Left ventricle myocardium superior (tissue), 1 donor: ENCODE measurements around the gene TXNDC11. TPM values are rescaled to one million over a fixed set of nuclear protein-coding genes. Genes with fewer than 3 reads are reported as not detected.
A peak's percentile ranks its signal among the peaks of the same experiment; 100 is the strongest.

Source experiments
- ATAC-seq: fragments of 200-7000 bp; cut with Tn5 transposase; one replicate; pipeline ENCODE4 v1.9.1; 2020; ENCODE audit warnings: mild to moderate bottlenecking, moderate library complexity
- DNase-seq: peaks from one replicate; pipeline ENCODE4 v3.0.0-alpha.2; 2020
- intact Hi-C: fragments of 100-400 bp; cut with micrococcal nuclease; formaldehyde crosslinking; loops from one replicate; pipeline ENCODE4 v1.11.0; 2022
- total RNA-seq: library from RNA; stranded (reverse); fragmentation: NEBNext Ultra II Directional; extraction: Animal tissue kit (Norgen Biotek cat#: 25700); gene quantifications from one replicate; pipeline ENCODE4 v1.2.1, GENCODE V29; 2021
- donor health status: DM: no; HTN: yes; CAD: no; lungs with severe emphysema.

TXNDC11 gene
- total RNA-seq, 1 donor from 2014 or later: 20.8 TPM

- intact Hi-C loops: no loop called here
- peak; percentile 32 for ATAC-seq
- DNase-seq: peak; percentile 68
Observed at GRCh38 chr16:11669380-11670146, 73.1 kb downstream of the TXNDC11 start.

- peak; percentile 10 for ATAC-seq
- intact Hi-C loops: no loop called here
- DNase-seq: peak; percentile 62
Observed at GRCh38 chr16:11668623-11669379, 73.9 kb downstream of the TXNDC11 start.

GRCh38 chr16:11667824-11668622, 74.6 kb downstream of the TXNDC11 start, which contains the start of gene SNN:
Gene SNN, plus strand, starts transcription at chr16:11668455. Its CDS starts 7,605 bp downstream, at chr16:11676060.
- intact Hi-C loops: no loop called here
- peak; percentile 95 for DNase-seq

GRCh38 chr16:11667221-11667823, 75.3 kb downstream of the TXNDC11 start:
- intact Hi-C loops: no loop called here
- DNase-seq (no peak), ATAC-seq (no peak)

More at GRCh38 chr16:11667824-11668622, 74.6 kb downstream of the TXNDC11 start, which contains the start of gene SNN:
- peak; percentile 93 for ATAC-seq

- no peak for DNase-seq
- intact Hi-C loops: no loop called here
- no peak for ATAC-seq
Observed at GRCh38 chr16:11666103-11667055, 76.3 kb downstream of the TXNDC11 start.

- no peak for DNase-seq
- intact Hi-C loops: no loop called here
- ATAC-seq: no peak
Observed at GRCh38 chr16:11665071-11665491, 77.6 kb downstream of the TXNDC11 start.

- ATAC-seq: no peak
- intact Hi-C loops: no loop called here
- DNase-seq: no peak
Observed at GRCh38 chr16:11662582-11662981, 80.1 kb downstream of the TXNDC11 start.

- intact Hi-C loops: no loop called here
- ATAC-seq (no peak), DNase-seq (no peak)
Observed at GRCh38 chr16:11660565-11660964, 82.1 kb downstream of the TXNDC11 start.

GRCh38 chr16:11658896-11659708, 83.6 kb downstream of the TXNDC11 start:
- ATAC-seq (peak; percentile 58), DNase-seq (peak; percentile 50)
- intact Hi-C loops: no loop called here

GRCh38 chr16:11657556-11657955, 85.1 kb downstream of the TXNDC11 start:
- ATAC-seq (no peak), DNase-seq (no peak)
- intact Hi-C loops: no loop called here

GRCh38 chr16:11655655-11656054, 87.0 kb downstream of the TXNDC11 start:
- no peak for DNase-seq
- ATAC-seq: no peak
- intact Hi-C loops: no loop called here

GRCh38 chr16:11651796-11652195, 90.9 kb downstream of the TXNDC11 start:
- DNase-seq (no peak), ATAC-seq (no peak)
- intact Hi-C loops: no loop called here

- intact Hi-C loops: no loop called here
- no peak for DNase-seq
Observed at GRCh38 chr16:11650641-11651591, 91.7 kb downstream of the TXNDC11 start.

GRCh38 chr16:11649276-11649675, 93.4 kb downstream of the TXNDC11 start:
- DNase-seq (no peak), ATAC-seq (no peak)
- intact Hi-C loops: loop anchor here (10.0 kb wide), 1 partner anchor 104 kb away; no protein-coding TSS in a partner anchor

More at GRCh38 chr16:11650641-11651591, 91.7 kb downstream of the TXNDC11 start:
- ATAC-seq: no peak

GRCh38 chr16:11642765-11643116, 99.9 kb downstream of the TXNDC11 start:
- ATAC-seq (no peak), DNase-seq (no peak)
- intact Hi-C loops: loop anchor here (5.0 to 10.0 kb wide), 2 partner anchors 98 to 235 kb away; no protein-coding TSS in a partner anchor
